OCI-LY7 (cell line): ENCODE results near the gene MROH9.

ENCODE experiments used
- EZH2phosphoT487 ChIP-seq: fragments of 200-600 bp; sonication (generic); IDR thresholded peaks from 2 replicates; pipeline ENCODE4 v1.6.1; 2018; ENCODE audit warnings: low read depth, borderline replicate concordance, mild to moderate bottlenecking, mixed run types, antibody characterized with exemption, low read length, moderate library complexity, mixed read lengths
- TF ChIP-seq, protein P1 (sequence below): fragments of 200-600 bp; sonication (generic); conservative IDR thresholded peaks from 2 replicates; pipeline ENCODE4 v1.5.1; 2014; ENCODE audit warnings: mild to moderate bottlenecking, antibody characterized with exemption, low read length, moderate library complexity, mixed read lengths

DNA sequence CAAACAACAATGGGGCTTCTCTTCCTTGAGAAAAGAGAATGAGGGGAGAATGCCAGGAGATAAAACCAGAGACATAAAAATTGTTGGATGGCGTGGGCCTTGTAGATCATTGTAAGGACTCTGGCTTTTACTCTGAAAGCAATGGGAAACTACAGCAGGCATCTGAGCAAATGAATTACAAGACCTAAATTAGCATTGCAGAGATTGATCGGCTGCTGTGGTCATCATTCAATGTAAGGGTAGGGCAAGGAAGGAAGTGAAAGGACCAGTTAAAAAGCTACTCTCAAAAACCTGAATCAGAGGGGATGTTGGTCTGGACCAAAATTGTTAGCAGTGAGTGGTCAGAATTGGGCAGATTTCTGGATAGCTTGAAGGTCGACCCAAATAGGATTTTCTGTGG is 176.8 kb downstream of the MROH9 start:
- TF ChIP-seq, protein P1, sequence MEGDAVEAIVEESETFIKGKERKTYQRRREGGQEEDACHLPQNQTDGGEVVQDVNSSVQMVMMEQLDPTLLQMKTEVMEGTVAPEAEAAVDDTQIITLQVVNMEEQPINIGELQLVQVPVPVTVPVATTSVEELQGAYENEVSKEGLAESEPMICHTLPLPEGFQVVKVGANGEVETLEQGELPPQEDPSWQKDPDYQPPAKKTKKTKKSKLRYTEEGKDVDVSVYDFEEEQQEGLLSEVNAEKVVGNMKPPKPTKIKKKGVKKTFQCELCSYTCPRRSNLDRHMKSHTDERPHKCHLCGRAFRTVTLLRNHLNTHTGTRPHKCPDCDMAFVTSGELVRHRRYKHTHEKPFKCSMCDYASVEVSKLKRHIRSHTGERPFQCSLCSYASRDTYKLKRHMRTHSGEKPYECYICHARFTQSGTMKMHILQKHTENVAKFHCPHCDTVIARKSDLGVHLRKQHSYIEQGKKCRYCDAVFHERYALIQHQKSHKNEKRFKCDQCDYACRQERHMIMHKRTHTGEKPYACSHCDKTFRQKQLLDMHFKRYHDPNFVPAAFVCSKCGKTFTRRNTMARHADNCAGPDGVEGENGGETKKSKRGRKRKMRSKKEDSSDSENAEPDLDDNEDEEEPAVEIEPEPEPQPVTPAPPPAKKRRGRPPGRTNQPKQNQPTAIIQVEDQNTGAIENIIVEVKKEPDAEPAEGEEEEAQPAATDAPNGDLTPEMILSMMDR, result no peak
- TF ChIP-seq EZH2phosphoT487, result no peak
